ENCODE measurements around the gene HID1.
"Not testable (repeated sequence)": the region's sequence is repeated elsewhere in the genome, so short reads cannot be mapped to it uniquely, and the experiment has no call there.

HID1 gene

GRCh38 chr17:74921026-74921681 is 51.4 kb downstream of the HID1 start:
- DNase-seq: no peak

DNA sequence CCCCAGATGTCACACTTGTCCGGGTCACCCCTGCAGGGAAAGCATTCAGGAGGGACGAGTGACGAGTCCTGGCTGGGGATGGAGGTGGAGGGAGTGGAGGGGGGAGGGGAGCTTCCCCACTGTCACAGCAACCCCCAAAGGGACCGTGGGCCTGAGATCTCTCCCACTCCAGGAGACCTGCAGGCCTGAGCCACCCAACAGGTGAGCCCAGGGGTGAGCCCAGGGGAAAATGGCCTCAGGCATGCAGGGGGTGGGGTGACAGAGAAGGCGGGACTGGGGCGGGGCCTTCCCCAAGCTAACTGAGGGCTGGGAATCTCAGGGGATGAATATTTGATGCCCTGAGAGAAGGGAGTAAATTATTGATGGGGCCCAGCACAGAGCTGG is 51.9 kb downstream of the HID1 start:
- no peak for DNase-seq

- no peak for DNase-seq
Measured at GRCh38 chr17:74920306-74920620, 52.3 kb downstream of the HID1 start.

- DNase-seq: no peak
Measured at GRCh38 chr17:74919440-74920305, 52.9 kb downstream of the HID1 start.

DNA sequence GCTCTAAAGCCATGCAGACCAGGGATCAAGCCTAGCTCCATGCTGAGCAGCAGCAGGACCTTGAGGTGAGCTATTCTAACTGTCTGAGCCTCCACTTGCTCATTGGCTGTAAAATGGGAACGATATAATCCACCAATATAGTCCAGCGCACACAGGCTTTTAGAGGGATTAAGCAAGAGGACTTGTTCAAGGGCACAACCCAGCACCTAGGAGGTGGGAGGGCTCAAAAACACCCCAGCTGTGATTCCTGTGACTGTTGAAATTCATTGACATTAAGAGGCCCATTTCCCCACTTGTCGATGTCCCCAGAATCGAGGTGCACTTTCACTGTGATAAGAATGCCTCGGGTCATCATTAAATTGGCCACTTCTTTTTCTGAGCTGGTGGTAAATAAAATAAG is 53.7 kb downstream of the HID1 start:
- no peak for DNase-seq

GRCh38 chr17:74917430-74917829 is 55.1 kb downstream of the HID1 start:
- no peak for DNase-seq

DNA sequence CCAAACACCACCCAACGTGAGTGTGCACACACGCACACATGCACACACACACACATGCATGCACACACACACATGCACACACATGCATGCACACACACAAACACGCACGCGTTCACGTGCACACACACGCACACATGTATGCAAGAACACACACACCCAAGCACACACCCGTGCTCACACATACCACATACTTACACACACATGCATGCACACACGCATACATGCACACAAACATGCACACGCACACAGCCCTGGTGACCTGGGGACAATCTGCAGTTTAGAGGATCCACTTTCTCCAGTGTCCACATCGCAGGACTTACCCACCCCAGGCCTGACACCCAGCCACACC is 55.7 kb downstream of the HID1 start:
- no peak for DNase-seq

DNA sequence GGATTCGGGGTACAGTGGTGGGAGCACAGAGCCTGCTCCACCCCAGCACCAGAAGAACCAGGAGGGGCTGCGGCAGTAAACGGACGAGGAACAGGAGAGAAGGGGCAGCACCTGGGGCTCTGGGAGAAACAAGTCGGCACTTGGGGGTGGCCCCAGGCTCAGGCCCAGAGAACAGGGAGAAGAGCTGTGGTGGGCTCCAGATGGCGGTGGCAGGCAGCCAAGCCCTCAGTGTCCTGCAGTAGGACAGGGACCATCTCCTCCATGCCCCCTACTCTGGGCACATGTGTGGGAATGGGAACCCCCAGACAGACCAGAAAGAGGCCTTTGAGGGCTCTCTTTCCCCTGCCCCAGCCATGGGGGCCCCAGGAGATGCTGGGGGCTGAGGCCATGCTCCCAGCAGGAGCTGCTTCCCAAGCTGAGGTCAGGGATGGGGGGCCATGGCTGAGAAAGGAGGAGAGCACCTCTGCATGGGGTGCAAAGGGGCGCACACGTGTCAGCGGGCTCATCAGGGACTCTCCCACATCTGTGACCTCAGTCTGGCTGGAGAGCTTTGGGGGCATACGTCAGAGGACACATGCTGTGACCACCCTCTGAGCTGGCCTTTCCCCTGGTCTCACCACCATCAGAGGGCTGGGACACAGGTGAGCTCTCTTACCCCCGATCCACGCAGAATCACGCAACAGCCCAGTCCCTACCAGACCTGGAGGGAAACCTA is 56.3 kb downstream of the HID1 start:
- DNase-seq: no peak

DNA sequence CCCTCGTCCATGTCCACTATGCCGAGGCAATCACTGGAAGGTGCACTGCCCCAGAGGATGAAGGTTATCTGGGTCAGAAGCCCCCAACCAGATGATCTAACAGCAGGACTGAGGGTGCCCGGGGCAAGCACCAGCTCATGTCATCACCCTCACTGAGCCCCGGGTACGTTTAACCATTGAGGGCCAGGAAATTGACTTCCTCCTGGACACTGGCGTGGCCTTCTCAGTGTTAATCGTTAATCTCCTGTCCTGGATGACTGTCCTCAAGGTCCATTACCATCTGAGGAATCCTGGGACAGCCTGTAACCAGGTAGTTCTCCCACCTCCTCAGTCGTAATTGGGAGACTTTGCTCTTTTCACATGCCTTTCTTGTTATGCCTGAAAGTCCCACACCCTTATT is 61.1 kb downstream of the HID1 start:
- DNase-seq: not testable (repeated sequence)

DNA sequence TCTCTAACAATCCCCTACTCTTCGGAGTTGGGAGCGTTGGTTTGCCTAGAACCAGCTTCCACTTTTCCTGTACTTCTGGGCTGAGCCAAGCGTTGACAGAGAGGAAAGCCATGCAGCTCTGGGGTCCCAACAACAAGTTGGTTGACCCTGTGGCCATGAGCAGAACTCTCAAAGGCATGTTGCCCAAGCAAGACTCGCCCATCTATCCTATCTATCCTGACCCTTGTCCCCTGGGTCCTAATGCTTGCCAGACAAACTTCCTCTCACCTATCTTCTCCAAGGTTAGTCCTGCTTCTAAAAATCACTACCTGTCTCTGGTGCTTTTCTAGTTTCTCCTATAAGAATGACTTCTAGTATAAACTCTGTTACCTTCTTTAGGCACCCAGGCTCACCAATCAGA is 63.5 kb downstream of the HID1 start:
- not testable (repeated sequence) for DNase-seq

GRCh38 chr17:74907012-74907411 is 65.5 kb downstream of the HID1 start:
- no peak for DNase-seq

- DNase-seq: not testable (repeated sequence)
Measured at GRCh38 chr17:74906214-74906793, 66.3 kb downstream of the HID1 start.

DNA sequence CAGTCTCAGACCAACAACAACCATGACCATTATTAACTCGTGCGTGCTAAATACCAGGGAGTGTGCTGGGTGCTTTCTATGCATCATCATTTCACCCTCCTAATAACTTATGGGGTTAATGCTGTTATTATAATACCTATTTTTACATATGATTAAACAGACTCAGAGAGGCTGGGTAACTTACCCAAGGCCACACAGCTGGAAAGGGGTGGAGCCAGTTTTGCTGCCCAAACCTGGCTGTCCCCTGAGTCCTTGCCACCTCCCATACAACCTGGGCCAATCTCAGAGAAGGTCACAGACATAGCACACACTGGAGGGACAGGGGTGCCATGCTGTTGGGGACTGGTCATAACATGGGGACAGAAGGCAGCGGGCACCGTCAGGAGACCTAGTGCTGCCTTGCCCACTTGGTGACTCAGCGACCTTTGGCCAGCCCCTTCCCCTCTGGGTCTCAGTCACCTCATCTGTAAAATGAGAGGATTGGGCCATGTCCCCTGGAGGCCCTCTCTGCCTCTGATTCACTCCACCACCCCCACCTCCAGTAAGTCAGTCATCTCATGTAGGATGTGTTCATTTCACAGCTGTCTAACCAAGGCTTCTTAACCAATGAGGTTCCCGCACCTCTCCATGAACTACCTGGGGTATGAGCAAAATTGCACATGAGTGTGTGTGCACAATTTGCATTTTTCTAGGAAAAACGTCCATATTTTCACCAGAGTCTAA is 67.7 kb downstream of the HID1 start:
- DNase-seq: no peak

DNA sequence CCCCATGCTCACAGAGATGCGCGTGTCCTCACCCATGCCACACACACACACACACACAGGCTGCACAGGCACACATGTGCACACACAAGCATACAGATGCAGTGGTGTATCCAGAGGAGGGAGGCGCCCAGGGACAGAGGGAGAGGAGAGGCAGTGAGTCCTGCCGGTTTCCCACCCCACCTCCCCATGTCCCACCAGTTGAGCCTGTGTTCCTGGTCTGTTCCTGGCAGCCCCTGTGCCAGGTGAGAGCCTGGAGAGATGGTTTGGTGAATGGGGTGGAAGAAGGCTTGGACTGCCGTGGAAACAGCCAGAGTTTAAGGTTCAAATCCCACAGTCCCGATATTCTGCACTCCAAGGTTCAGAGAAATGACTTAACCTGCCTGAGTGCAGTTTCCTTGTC is 68.9 kb downstream of the HID1 start:
- DNase-seq: no peak

GRCh38 chr17:74903034-74903433 is 69.5 kb downstream of the HID1 start:
- no peak for DNase-seq

- DNase-seq: no peak
Measured at GRCh38 chr17:74901353-74902135, 71.0 kb downstream of the HID1 start.

Measured in NCI-H1417 treated with DMSO at 0.1 percent for 48 hours (cell line).